ENCODE data around the gene CTNNAL1.
"Not testable (repeated sequence)": the region's sequence is repeated elsewhere in the genome, so short reads cannot be mapped to it uniquely, and the experiment has no call there.

CTNNAL1 gene

DNA sequence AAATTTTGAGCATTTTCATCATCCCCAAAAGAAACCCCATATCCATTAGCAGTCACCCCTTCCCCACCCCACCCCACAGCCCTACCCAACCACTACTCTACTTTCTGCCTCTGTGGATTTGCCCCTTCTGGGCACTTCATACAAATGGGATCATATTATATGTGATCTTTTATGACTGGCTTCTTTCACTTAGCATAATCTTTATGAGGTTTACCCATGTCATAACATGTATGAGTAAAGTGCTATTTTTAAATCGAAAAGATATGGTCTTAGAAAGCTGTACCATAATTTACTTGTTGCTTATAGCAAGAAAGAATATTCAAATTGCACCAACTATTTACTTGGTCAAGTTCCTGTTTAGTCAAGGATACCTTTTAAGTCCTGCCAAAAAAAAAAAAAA, 92.1 kb downstream of the CTNNAL1 start:
- no peak for DNase-seq

DNA sequence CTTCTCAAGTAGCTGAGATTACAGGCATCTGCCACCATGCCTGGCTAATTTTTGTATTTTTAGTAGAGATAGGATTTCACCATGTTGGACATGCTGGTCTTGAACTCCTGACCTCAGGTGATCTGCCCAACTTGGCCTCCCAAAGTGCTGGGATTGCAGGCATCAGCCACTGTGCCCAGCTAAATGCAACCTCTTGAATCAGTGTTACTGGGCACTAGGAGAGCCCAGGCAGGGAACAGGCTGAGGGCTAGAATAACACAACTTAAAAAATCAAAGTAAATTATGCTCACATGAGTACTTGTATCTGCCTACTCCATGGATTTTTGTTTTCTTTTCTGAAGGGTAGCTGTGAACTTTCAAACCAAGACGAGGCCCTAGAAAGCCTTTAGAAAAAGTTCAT, 92.9 kb downstream of the CTNNAL1 start:
- not testable (repeated sequence) for DNase-seq

DNA sequence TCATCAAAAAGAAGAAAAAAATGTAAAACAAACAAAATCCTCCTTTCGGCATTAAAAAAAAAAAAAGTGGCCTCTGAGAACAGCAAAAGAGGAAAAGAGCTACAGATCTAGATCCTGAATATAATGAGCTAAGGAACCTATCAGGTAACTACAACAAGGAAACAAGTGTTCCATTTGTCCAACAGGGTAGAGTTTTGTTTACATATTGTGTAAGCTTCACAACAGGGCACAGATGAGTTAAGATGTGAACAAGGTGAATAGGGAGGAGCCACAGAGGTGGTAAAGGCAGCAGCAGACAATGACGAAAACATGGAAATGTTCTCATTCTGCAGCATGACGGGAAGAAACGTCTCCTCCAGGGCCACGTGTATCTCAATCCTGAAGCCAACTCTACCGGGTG, 93.8 kb downstream of the CTNNAL1 start:
- DNase-seq, result no peak

DNA sequence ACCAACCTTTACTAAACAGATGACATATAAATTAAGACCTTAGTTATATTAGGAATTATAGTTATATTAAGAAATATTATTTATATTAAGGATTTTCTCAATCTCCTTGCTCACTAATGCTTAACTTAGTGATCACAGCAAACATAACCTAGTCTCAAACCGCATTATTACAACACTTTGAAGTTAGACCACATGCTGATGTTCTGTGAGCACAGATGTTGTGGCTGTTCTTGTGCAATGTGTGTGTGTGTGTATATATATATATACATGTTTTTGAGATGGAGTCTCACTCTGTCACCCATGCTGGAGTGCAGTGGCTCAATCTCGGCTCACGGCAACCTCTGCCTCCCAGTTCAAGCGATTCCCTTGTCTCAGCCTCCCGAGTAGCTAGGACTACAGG, 99.9 kb downstream of the CTNNAL1 start:
- peak; percentile 26 for DNase-seq

DNA sequence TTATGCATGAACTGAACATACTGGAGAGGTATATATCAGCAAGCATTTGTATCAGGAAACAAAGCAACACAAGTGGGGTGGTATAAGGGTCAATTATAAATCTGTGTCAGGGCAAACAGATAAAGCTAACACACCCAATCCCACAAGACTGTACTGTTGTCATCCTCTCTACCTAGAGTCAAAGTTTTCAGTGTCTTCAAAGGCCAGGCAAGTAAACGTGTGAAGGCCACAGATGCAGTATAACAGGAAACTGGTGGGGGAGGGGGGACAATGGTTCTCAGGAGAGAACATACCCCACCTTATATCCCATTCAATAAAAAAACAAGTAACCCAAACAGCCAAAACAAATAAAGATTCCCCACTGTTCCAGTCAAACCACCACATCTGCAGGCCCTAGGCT, 101.5 kb downstream of the CTNNAL1 start:
- DNase-seq, result no peak

DNA sequence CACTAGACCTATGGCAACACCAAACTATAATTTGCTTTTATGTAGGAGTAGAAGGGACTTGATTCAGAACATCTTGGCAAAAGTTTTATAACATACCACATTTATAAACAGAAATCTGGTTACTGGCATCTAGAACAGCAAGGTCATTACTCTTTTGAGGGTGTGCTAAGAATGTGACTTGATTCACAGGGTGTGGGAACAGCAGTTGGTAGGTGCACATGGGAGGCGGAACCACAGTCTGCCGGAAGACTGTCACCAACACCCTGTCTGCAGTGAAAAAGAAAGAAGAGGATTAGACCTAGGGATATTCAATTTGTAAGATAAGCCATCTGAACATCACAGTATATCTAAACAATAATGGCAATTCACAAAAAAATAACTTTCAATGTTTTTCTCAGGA, 102.4 kb downstream of the CTNNAL1 start:
- no peak for DNase-seq

DNA sequence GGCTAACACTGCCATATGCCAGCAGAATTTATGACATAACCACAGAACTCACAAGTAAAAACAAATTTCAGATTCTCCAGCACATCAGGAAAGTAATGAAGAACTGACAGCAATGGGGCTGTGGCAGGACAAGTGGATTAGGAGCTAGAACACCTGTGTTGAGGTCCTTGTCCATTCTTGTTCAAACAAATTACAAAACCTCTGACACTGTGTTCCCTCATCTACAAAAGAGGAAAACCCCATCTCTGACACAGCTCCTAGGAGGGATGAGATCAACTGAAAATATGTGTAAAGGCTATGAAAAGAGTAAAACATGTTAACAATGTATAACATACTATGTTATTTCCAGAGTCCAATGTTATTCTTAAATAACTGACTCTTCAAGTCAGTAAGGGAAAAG, 102.9 kb downstream of the CTNNAL1 start:
- DNase-seq, result no peak

DNA sequence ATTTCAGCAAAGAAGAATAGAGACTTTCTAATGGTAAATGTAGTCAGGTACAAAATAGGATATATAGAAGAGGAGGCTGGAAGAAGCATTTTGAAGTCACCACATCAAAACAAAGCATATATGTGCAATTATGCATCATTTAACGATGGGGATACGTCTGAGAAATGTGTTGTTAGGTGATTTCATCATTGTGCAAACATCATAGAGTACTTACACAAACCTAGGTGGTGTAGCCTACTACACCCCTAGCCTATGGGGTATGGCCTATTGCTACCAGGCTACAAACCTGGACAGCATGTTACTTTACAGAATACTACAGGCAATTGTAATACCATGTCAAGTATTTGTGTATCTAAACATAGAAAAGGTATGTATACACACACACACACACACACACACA, 107.8 kb downstream of the CTNNAL1 start:
- DNase-seq, result no peak

DNA sequence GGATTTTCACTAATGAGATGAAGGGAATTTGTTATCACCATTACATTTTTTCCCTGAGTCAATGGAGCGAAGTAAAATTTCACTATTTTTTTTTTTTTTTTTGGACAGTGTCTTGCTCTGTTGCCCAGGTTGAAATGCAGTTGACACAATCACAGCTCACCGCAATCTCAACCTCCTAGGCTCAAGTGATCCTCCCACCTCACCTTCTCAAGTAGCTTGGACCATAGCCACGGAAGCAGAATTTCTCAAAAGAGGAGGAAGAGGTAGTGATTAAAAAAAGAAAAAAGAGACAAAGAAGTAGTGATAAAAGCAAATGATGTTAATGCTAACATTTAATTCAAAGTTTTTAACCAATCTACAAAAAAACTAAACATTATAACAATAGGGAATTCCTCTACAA, 109.1 kb downstream of the CTNNAL1 start:
- DNase-seq, result no peak

DNA sequence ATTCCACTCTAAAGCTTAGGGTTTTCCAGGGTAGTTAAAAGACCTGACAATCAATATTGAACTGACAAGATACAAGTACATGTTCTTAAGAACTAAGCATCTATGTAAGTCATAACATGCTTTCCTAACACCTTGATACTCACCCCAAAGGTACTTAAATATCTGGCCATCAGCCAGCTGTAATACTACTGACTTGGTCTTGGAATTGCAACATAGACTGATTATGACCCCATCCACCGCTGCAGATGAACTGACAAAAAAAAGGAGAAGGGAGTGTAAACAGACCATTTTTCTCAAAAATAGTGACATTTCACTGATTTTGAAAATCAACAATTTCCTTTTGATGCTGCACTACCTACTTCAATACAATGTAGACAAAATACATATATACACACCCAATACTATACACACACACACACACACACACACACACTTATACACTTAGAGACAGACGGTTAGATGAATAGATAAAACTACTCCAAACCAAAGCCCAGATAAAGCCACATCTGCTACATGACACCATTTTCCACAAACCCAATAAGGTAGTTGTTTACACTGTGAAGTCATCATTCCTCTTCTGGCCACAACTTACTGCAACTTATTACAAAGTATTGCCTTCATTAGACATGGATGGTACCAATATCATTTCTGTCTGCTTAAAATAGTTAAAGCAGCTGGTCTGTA, 109.7 kb downstream of the CTNNAL1 start:
- no peak for DNase-seq

DNA sequence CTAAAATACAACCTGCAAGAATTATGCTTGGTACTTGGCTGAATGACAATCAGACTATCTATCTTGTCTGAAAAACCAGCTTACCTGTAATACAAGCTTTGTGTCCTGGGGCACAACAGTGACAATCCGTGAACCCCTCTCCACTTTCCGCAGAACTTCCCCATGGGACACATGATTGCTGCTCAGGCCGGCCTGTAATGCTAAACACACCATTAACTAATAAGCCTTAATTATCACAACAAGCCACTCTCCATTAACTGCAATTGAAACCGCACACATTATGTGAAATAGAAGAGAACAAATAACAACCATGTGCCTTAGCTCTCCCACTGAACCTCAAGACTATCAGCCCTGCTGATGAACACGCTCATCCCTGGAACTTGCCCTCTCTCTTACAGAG, 113.1 kb downstream of the CTNNAL1 start:
- DNase-seq, result no peak

DNA sequence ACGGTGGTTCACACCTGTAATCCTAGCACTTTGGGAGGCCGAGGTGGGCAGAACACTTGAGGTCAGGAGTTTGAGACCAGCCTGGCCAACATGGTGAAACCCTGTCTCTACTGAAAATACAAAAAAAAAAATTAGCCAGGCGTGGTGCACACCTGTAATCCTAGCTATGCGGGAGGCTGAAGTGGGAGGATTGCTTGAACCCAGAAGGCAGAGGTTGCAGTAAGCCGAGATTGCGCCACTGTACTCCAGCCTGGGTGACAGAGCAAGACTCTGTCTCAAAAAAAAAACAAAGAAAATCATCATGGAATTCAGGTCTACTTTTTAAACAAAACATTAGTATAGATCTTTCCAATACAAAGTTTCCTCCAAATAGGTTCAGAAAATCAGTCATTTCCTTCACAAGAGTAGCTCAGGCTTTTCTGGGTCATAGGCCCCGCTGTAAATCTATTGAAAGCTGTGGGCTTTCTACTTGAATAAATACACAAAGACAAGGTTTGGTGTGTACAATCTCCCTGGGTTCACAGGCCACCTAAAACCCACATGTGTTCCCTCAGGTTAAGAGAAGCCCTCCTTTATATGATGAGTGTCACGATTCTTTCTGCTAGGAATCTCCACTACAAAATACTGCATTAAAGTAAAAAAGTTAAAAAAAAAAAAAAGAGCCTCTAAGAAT, 114.1 kb downstream of the CTNNAL1 start:
- not testable (repeated sequence) for DNase-seq

DNA sequence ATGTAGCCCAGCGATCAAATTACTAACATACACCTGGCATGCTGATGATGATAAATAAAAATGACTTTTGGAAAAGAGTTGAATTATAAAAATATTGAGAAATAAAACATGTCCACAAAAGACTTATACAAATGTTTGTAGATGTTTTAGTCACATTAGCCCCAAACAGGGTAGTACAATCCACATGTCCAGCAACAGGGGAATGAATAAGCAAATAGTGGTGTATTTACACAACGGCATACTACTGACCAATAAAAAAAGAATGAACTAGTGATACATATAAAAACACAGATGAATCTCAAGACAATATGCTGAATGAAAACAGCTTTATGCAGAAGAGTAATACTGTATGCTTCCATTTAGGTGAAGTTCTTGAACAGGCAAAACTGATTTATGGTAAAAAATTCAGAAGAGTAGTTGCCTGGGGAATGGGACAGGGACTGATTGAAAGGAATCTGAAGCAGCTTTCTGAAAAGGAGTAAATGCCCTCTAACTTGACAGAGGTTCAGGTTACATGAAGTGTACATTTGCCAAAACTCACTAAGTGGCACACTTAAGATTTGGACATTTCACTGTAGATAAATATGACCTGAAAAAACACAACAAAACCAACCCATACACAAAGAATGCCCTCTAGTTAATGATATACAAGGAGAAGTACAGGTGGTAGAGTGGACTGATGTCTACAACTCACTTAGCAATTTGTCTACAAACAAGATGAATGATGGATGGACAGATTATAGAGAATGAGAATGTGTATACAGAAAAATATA, 115.8 kb downstream of the CTNNAL1 start:
- no peak for DNase-seq

DNA sequence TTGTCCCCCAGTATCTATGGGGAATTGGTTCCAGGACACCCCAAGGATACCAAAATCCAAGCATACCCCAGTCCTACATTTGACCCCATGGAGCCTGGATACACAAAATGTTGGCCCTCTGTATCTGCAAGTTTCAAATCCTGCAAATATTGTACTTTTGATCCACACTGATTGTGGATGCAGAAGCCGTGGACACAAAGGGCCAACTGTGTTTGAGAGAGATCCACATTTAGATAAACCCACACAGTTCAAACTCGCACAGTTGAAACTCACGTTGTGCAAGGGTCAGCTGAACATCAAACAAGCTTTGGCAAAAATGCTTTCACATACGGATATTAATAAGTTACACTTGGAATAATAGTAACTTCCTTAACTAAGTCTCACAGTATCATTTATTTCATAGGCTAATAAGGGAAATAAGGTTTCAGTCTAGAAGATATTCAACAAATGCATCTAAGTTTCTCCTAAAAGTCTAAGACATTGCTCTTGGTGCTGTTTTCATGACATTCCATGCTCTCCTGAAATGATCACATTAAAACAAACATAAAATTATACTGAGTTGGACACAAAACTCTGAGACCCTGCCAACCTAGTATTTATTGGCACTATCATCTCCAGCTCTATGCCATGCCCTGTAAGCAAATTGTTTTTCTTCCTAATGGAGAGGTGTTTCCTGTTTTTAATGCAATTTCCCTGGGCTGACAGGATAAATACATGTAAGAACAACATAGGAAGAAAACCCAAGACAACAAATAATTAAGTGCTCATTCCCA, 118.9 kb downstream of the CTNNAL1 start:
- DNase-seq, result no peak

All from NK-92 treated with Interleukin-12 subunit alpha and Interleukin-12 subunit beta, amount 100 ng/mL, for 24 hours (cell line).